K562 (cell line): ENCODE results near the gene AURKB. TPM values are rescaled to one million over a fixed set of nuclear protein-coding genes. Genes with fewer than 3 reads are reported as not detected.

ENCODE experiments used
- ARID3A ChIP-seq: IDR thresholded peaks from 2 replicates; pipeline ENCODE4 v1.6.1; 2012; ENCODE audit warnings: low read depth, low read length, improper control_type of control experiment, borderline replicate concordance
- CXXC5 ChIP-seq: fragments of 250-450 bp; sonication (Bioruptor Pico); IDR thresholded peaks from 2 replicates; pipeline ENCODE4 v1.8.0; 2022; ENCODE audit warnings: inconsistent platforms, mild to moderate bottlenecking, moderate library complexity
- FOXJ2 ChIP-seq: fragments of 200-800 bp; sonication (Bioruptor generic); IDR thresholded peaks from 2 replicates; pipeline ENCODE4 v1.6.1; 2016; ENCODE audit warnings: missing genetic modification characterization, missing compliant biosample characterization
- FOXK2 ChIP-seq, 2 experiments: fragments of 450-650 bp; IDR thresholded peaks in 1 of 2; conservative IDR thresholded peaks in 1 of 2; 2 replicates each; pipeline ENCODE4 v1.6.1; 2016; ENCODE audit warnings: low read depth in 2 of 2, mild to moderate bottlenecking in 1 of 2
- GTF2F1 ChIP-seq: IDR thresholded peaks from 2 replicates; pipeline ENCODE4 v1.6.1; 2011; ENCODE audit warnings: low read depth, low read length, improper control_type of control experiment
- JUND ChIP-seq, 2 experiments: IDR thresholded peaks; 2 replicates in 1 of 2; 3 replicates in 1 of 2; pipeline ENCODE4 v1.6.1; 2011; ENCODE audit warnings: borderline replicate concordance in 2 of 2, low read depth in 2 of 2, low read length in 2 of 2, improper control_type of control experiment in 1 of 2, missing biosample characterization in 1 of 2, missing genetic modification characterization in 1 of 2, missing genetic modification reagents in 1 of 2
- MTA2 ChIP-seq: fragments of 450-650 bp; IDR thresholded peaks from 2 replicates; pipeline ENCODE4 v1.6.1; 2016; ENCODE audit warnings: low read depth
- NFATC3 ChIP-seq: fragments of 450-650 bp; IDR thresholded peaks from 2 replicates; pipeline ENCODE4 v1.6.1; 2017; ENCODE audit warnings: mild to moderate bottlenecking
- NFRKB ChIP-seq: fragments of 450-650 bp; IDR thresholded peaks from 2 replicates; pipeline ENCODE4 v1.6.1; 2016; ENCODE audit warnings: low read depth
- NR2C2 ChIP-seq, 2 experiments: fragments of 200-800 bp in 1 of 2; sonication (Bioruptor generic) in 1 of 2; sonication (generic) in 1 of 2; formaldehyde crosslinking in 1 of 2; IDR thresholded peaks; 2 replicates each; pipeline versions ENCODE4 v1.6.1 to v1.8.0; 2016 to 2022; ENCODE audit warnings: mild to moderate bottlenecking in 1 of 2, missing compliant biosample characterization in 1 of 2, missing genetic modification characterization in 1 of 2, missing genetic modification reagents in 1 of 2
- NRF1 ChIP-seq, 2 experiments: fragments of 450-650 bp; IDR thresholded peaks in 1 of 2; conservative IDR thresholded peaks in 1 of 2; 2 replicates each; pipeline ENCODE4 v1.6.1; 2014; ENCODE audit warnings: mild to moderate bottlenecking in 2 of 2
- OTX1 ChIP-seq: fragments of 450-650 bp; formaldehyde crosslinking; IDR thresholded peaks from 2 replicates; pipeline ENCODE4 v1.4.0; 2022; ENCODE audit warnings: mild to moderate bottlenecking
- PHF8 ChIP-seq: fragments of 200-600 bp; sonication (generic); IDR thresholded peaks from 2 replicates; pipeline ENCODE4 v1.6.1; 2012; ENCODE audit warnings: mixed run types, mild to moderate bottlenecking, inconsistent platforms, low read length, moderate library complexity, borderline replicate concordance
- PML ChIP-seq: IDR thresholded peaks from 2 replicates; pipeline ENCODE4 v1.6.1; 2012; ENCODE audit warnings: low read length, inconsistent platforms
- POLR3G ChIP-seq: IDR thresholded peaks from 2 replicates; pipeline ENCODE4 v1.6.1; 2011; ENCODE audit not compliant: insufficient read length, insufficient replicate concordance; ENCODE audit errors: extremely low read depth
- PRMT5 ChIP-seq: sonication (generic); formaldehyde crosslinking; IDR thresholded peaks from 2 replicates; pipeline ENCODE4 v1.5.0; 2020; ENCODE audit warnings: missing genetic modification reagents
- RBM22 ChIP-seq: fragments of 200-400 bp; formaldehyde crosslinking; IDR thresholded peaks from 2 replicates; pipeline ENCODE4 v1.6.1; 2018; ENCODE audit warnings: low read length, low read depth; ENCODE audit not compliant: poor library complexity, severe bottlenecking
- THRAP3 ChIP-seq: fragments of 450-650 bp; IDR thresholded peaks from 2 replicates; pipeline ENCODE4 v1.6.1; 2016; ENCODE audit warnings: mild to moderate bottlenecking, inconsistent platforms, borderline replicate concordance
- TRIM25 ChIP-seq: fragments of 450-650 bp; IDR thresholded peaks from 2 replicates; pipeline ENCODE4 v1.7.0; 2016; ENCODE audit warnings: borderline replicate concordance
- USF1 ChIP-seq: sonication (generic); formaldehyde crosslinking; IDR thresholded peaks from 2 replicates; pipeline ENCODE4 v1.9.0; 2022; ENCODE audit warnings: mild to moderate bottlenecking, missing genetic modification reagents
- ZKSCAN3 ChIP-seq: fragments of 250-450 bp; sonication (Bioruptor Pico); IDR thresholded peaks from 2 replicates; pipeline ENCODE4 v1.4.0; 2020
- ZNF583 ChIP-seq: fragments of 250-450 bp; sonication (Bioruptor Pico); IDR thresholded peaks from 2 replicates; pipeline ENCODE4 v1.4.0; 2020
- ZNF764 ChIP-seq: fragments of 250-450 bp; sonication (Bioruptor Pico); IDR thresholded peaks from 2 replicates; pipeline ENCODE4 v1.4.0; 2020; ENCODE audit warnings: low read depth, mild to moderate bottlenecking, moderate library complexity
- ZSCAN29 ChIP-seq: fragments of 450-650 bp; IDR thresholded peaks from 2 replicates; pipeline ENCODE4 v1.6.1; 2017
- polyA plus RNA-seq, 8 experiments: library from polyadenylated mRNA; depleted of rRNA in 4 of 8; stranded (reverse) in 5 of 8; unstranded in 3 of 8; fragments of >200 nt; fragmentation: Nextera tagmentation in 2 of 8; fragmentation: Illumina TruSeq in 1 of 8; extraction: Ambion mirVana in 2 of 8; extraction: Trizol in 1 of 8; gene quantifications; 2 replicates each; pipeline versions ENCODE4 v1.2.1 to v1.2.3, GENCODE V29; 2011 to 2014; ENCODE audit warnings: inconsistent platforms in 1 of 8, missing spikeins in 1 of 8
- total RNA-seq, 7 experiments: library from RNA; depleted of rRNA in 6 of 7; stranded (reverse); fragments of >200 nt in 6 of 7; fragmentation: Illumina TruSeq in 2 of 7; extraction: Trizol in 2 of 7; gene quantifications; 2 replicates each; pipeline versions ENCODE4 v1.2.1 to v1.2.3, GENCODE V29; 2011 to 2021; ENCODE audit warnings: low replicate concordance in 1 of 7

AURKB gene
- total and polyA plus RNA-seq, 9 of the 15 experiments (the other 6 are each of a cell fraction or from before 2014, with no cell fraction given), result 27.2 to 114 (median 74.8) TPM

- TF ChIP-seq TRIM25 (no peak; the same call in 1 of the 2 replicates), GTF2F1 (peak; percentile 99), JUND (IDR thresholded peaks at IDR 0.05; ENCODE audit: borderline replicate concordance, low read depth, low read length) (peak; percentile 65), JUND (tag; IDR thresholded peaks at IDR 0.05; ENCODE audit: borderline replicate concordance, low read depth, low read length) (peak; percentile 81; the same call in 2 of the 3 replicates), RBM22 (peak; percentile 49), USF1 (CRISPR knock-in tag) (no peak), POLR3G (no peak), PML (peak; percentile 100), ZKSCAN3 (CRISPR knock-in tag) (no peak), ZSCAN29 (no peak; the same call in none of the 2 replicates), FOXK2 (conservative IDR thresholded peaks at IDR 0.05 in 1 of 2, IDR thresholded peaks at IDR 0.05 in 1 of 2; ENCODE audit: low read depth in 2 of 2) (peak; percentile 50 to 83; a peak in 2 of 4 replicates), THRAP3 (peak; percentile 99), ARID3A (peak; percentile 74; the same call in 1 of the 2 replicates), ZNF583 (CRISPR knock-in tag) (no peak), FOXJ2 (tag) (no peak; the same call in 1 of the 2 replicates), NFATC3 (peak; percentile 90), CXXC5 (CRISPR knock-in tag) (peak; percentile 91), OTX1 (CRISPR knock-in tag) (peak; percentile 99), PHF8 (peak; percentile 23; the same call in 1 of the 2 replicates), MTA2 (peak; percentile 58), PRMT5 (CRISPR knock-in tag) (no peak), NR2C2 (CRISPR knock-in tag; IDR thresholded peaks at IDR 0.05) (0 out of 2 replicates have a peak, but pooled peaks have one; percentile 33), NR2C2 (tag; IDR thresholded peaks at IDR 0.05) (peak; percentile 55), ZNF764 (CRISPR knock-in tag) (peak; percentile 95), NRF1 (conservative IDR thresholded peaks at IDR 0.05 in 1 of 2, IDR thresholded peaks at IDR 0.05 in 1 of 2) (no peak), NFRKB (0 out of 2 replicates have a peak, but pooled peaks have one; percentile 24)
Measured at GRCh38 chr17:8173056-8173870, 37.1 kb downstream of the AURKB start (continued).
